OCI-LY3 (cell line): Measurements from ENCODE around the gene PCDH18.

ENCODE experiments used
- CTCF ChIP-seq: fragments of 200-600, 300-600 bp; sonication (generic); IDR thresholded peaks from 2 replicates; pipeline ENCODE4 v1.5.1; 2014; ENCODE audit warnings: antibody characterized with exemption, low read length, low read depth
- EZH2phosphoT487 ChIP-seq: fragments of 200-600 bp; shearing (Covaris generic); IDR thresholded peaks from 2 replicates; pipeline ENCODE4 v1.6.1; 2018; ENCODE audit warnings: antibody characterized with exemption, mixed run types, low read depth

- no peak for TF ChIP-seq CTCF
- no peak for TF ChIP-seq EZH2phosphoT487
Measured at GRCh38 chr4:137529432-137529831, 2.9 kb downstream of the PCDH18 start.
